Liver (tissue), 9 donors: Measurements from ENCODE around the gene MAST2. TPM values are rescaled to one million over a fixed set of nuclear protein-coding genes. Genes with fewer than 3 reads are reported as not detected.

Experiments used
- DNase-seq: peaks from one replicate; pipeline ENCODE4 v3.0.0-alpha.2; 2017; ENCODE audit warnings: low spot score
- H3K27ac ChIP-seq, 2 donors: one replicate each; pipeline ENCODE4 v1.7.0; 2013; ENCODE audit warnings: inconsistent platforms in 2 of 2, low read length in 2 of 2, control low read depth in 1 of 2, low read depth in 1 of 2, mild to moderate bottlenecking in 1 of 2
- H3K27me3 ChIP-seq, 4 donors: one replicate each; pipeline versions ENCODE4 v1.6.1 to v1.7.0; 2013; ENCODE audit warnings: low read length in 3 of 4, inconsistent platforms in 1 of 4, mild to moderate bottlenecking in 1 of 4, moderate library complexity in 1 of 4; ENCODE audit not compliant: control insufficient read depth in 4 of 4, insufficient read depth in 4 of 4
- H3K36me3 ChIP-seq, 4 donors: one replicate each; pipeline versions ENCODE4 v1.6.1 to v1.7.0; 2013; ENCODE audit warnings: low read length in 3 of 4, mild to moderate bottlenecking in 3 of 4, low read depth in 1 of 4, moderate library complexity in 1 of 4; ENCODE audit not compliant: control insufficient read depth in 4 of 4, insufficient read depth in 3 of 4
- H3K4me1 ChIP-seq, 4 donors: one replicate each; pipeline versions ENCODE4 v1.6.1 to v1.7.0; 2013; ENCODE audit warnings: low read length in 3 of 4, mild to moderate bottlenecking in 3 of 4, moderate library complexity in 1 of 4; ENCODE audit not compliant: control insufficient read depth in 4 of 4, insufficient read depth in 4 of 4
- H3K4me3 ChIP-seq, 3 donors: one replicate each; pipeline versions ENCODE4 v1.6.1 to v1.7.0; 2013; ENCODE audit warnings: low read length in 3 of 3, control low read depth in 1 of 3, low read depth in 1 of 3, mild to moderate bottlenecking in 1 of 3
- H3K9ac ChIP-seq, 2 donors: one replicate each; pipeline ENCODE4 v1.7.0; 2013; ENCODE audit warnings: low read length in 2 of 2, mild to moderate bottlenecking in 2 of 2, moderate library complexity in 2 of 2, control low read depth in 1 of 2, low read depth in 1 of 2
- H3K9me3 ChIP-seq, 4 donors: one replicate each; pipeline versions ENCODE4 v1.6.1 to v1.7.0; 2013; ENCODE audit warnings: low read length in 3 of 4; ENCODE audit not compliant: control insufficient read depth in 4 of 4
- EGR1 ChIP-seq, 2 donors: IDR thresholded peaks; 2 replicates each; pipeline ENCODE4 v1.6.1; 2016 to 2018; ENCODE audit warnings: antibody characterized with exemption in 2 of 2, low read depth in 2 of 2
- FOXA1 ChIP-seq: IDR thresholded peaks from 2 replicates; pipeline ENCODE4 v1.6.1; 2016; ENCODE audit warnings: antibody characterized with exemption
- FOXA2 ChIP-seq: IDR thresholded peaks from 2 replicates; pipeline ENCODE4 v1.6.1; 2016; ENCODE audit warnings: antibody characterized with exemption
- HNF4A ChIP-seq, 2 donors: conservative IDR thresholded peaks; 2 replicates each; pipeline ENCODE4 v1.6.1; 2016; ENCODE audit warnings: antibody characterized with exemption in 2 of 2, mild to moderate bottlenecking in 2 of 2
- HNF4G ChIP-seq: IDR thresholded peaks from 2 replicates; pipeline ENCODE4 v1.6.1; 2016; ENCODE audit warnings: antibody characterized with exemption
- JUND ChIP-seq, 2 donors: IDR thresholded peaks; 2 replicates each; pipeline ENCODE4 v1.6.1; 2016; ENCODE audit warnings: antibody characterized with exemption in 2 of 2
- NR2F2 ChIP-seq: IDR thresholded peaks from 2 replicates; pipeline ENCODE4 v1.6.1; 2016; ENCODE audit warnings: antibody characterized with exemption
- RAD21 ChIP-seq, 2 donors: IDR thresholded peaks; 2 replicates each; pipeline ENCODE4 v1.6.1; 2016; ENCODE audit warnings: antibody characterized with exemption in 2 of 2, mild to moderate bottlenecking in 2 of 2
- RXRA ChIP-seq, 2 donors: IDR thresholded peaks; 2 replicates each; pipeline ENCODE4 v1.6.1; 2017 to 2018; ENCODE audit warnings: antibody characterized with exemption in 2 of 2, mild to moderate bottlenecking in 1 of 2
- SP1 ChIP-seq: IDR thresholded peaks from 2 replicates; pipeline ENCODE4 v1.6.1; 2018; ENCODE audit warnings: antibody characterized with exemption, mild to moderate bottlenecking
- TAF1 ChIP-seq: conservative IDR thresholded peaks from 2 replicates; pipeline ENCODE4 v1.6.1; 2016; ENCODE audit warnings: antibody characterized with exemption, mild to moderate bottlenecking
- YY1 ChIP-seq: IDR thresholded peaks from 2 replicates; pipeline ENCODE4 v1.6.1; 2016; ENCODE audit warnings: antibody characterized with exemption, mild to moderate bottlenecking
- WGBS: extraction: QIAGEN DNeasy Blood & Tissue Kit; methylation state at CpG from one replicate; pipeline ENCODE4 v1.1.7; 2013; 5-methylcytosine and 5-hydroxymethylcytosine counted together
- polyA plus RNA-seq, 2 donors: library from polyadenylated mRNA; stranded (reverse) in 1 of 2; unstranded in 1 of 2; fragments of 200-250 nt in 1 of 2; fragments of >200 nt in 1 of 2; fragmentation: Nextera tagmentation in 1 of 2; extraction: Ambion mirVana in 1 of 2; gene quantifications; one replicate each; pipeline versions ENCODE4 v1.2.1 to v1.2.3, GENCODE V29; 2013 to 2015
- total RNA-seq, 2 donors: library from RNA; depleted of rRNA; stranded (reverse); fragments of >200 nt; gene quantifications; one replicate each; pipeline ENCODE4 v1.2.3, GENCODE V29; 2014
- TF ChIP-seq, protein P1 (sequence below): IDR thresholded peaks from 2 replicates; pipeline ENCODE4 v1.6.1; 2016; ENCODE audit warnings: antibody characterized with exemption
- TF ChIP-seq, protein P2 (sequence below): IDR thresholded peaks from 2 replicates; pipeline ENCODE4 v1.6.1; 2016; ENCODE audit warnings: antibody characterized with exemption, mild to moderate bottlenecking
- TF ChIP-seq, protein P3 (sequence below): IDR thresholded peaks from 2 replicates; pipeline ENCODE4 v1.6.1; 2016; ENCODE audit warnings: antibody characterized with exemption
- donor health status: healthy.
- donor health status: healthy.
- donor health status: healthy.
- donor health status: healthy.
- donor health status: healthy.

The MAST2 gene
- total and polyA plus RNA-seq, 4 donors: 4.8 to 9.6 (median 5.7) TPM

DNA sequence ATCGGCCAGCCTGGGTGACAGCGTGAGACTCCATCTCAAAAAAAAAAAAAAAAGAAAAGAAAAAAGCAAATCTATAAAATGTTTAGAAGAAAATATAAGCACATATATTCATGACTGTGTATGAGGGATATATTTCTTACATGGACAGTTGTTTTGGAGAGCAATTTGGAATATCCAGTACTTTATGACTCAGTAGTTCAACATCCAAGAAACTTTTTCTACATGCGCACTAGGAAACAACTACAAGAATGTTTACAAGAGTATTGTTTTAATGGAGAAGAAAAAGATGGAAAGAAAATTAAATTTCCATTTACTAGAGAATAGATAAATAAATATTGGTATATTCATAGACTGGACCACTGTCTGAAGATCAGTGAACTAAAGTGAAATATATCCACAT, 77.5 kb downstream of the MAST2 start:
- DNase-seq: no peak
- Histone ChIP-seq H3K27ac (no peak overlapping the region), H3K4me3 (no peak overlapping the region), H3K9me3 (no peaks in the 10 kb centered on the region), H3K4me1 (peaks cover 0 to 2% (median under 1%) of the 10 kb centered on the region in 4 donors), H3K36me3 (no peaks in the 10 kb centered on the region), H3K27me3 (no peaks in the 10 kb centered on the region), H3K9ac (no peak overlapping the region)
- TF ChIP-seq FOXA2 (no peak), RAD21 (IDR thresholded peaks at IDR 0.05) (no peak), TAF1 (no peak), JUND (IDR thresholded peaks at IDR 0.05) (no peak), NR2F2 (no peak), RXRA (IDR thresholded peaks at IDR 0.05) (no peak)
- TF ChIP-seq, protein P1, sequence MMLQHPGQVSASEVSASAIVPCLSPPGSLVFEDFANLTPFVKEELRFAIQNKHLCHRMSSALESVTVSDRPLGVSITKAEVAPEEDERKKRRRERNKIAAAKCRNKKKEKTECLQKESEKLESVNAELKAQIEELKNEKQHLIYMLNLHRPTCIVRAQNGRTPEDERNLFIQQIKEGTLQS: no peak
- TF ChIP-seq, protein P2, sequence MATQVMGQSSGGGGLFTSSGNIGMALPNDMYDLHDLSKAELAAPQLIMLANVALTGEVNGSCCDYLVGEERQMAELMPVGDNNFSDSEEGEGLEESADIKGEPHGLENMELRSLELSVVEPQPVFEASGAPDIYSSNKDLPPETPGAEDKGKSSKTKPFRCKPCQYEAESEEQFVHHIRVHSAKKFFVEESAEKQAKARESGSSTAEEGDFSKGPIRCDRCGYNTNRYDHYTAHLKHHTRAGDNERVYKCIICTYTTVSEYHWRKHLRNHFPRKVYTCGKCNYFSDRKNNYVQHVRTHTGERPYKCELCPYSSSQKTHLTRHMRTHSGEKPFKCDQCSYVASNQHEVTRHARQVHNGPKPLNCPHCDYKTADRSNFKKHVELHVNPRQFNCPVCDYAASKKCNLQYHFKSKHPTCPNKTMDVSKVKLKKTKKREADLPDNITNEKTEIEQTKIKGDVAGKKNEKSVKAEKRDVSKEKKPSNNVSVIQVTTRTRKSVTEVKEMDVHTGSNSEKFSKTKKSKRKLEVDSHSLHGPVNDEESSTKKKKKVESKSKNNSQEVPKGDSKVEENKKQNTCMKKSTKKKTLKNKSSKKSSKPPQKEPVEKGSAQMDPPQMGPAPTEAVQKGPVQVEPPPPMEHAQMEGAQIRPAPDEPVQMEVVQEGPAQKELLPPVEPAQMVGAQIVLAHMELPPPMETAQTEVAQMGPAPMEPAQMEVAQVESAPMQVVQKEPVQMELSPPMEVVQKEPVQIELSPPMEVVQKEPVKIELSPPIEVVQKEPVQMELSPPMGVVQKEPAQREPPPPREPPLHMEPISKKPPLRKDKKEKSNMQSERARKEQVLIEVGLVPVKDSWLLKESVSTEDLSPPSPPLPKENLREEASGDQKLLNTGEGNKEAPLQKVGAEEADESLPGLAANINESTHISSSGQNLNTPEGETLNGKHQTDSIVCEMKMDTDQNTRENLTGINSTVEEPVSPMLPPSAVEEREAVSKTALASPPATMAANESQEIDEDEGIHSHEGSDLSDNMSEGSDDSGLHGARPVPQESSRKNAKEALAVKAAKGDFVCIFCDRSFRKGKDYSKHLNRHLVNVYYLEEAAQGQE: no peak
- 99% methylated on average over 3 of the region's 3 CpGs for WGBS

DNA sequence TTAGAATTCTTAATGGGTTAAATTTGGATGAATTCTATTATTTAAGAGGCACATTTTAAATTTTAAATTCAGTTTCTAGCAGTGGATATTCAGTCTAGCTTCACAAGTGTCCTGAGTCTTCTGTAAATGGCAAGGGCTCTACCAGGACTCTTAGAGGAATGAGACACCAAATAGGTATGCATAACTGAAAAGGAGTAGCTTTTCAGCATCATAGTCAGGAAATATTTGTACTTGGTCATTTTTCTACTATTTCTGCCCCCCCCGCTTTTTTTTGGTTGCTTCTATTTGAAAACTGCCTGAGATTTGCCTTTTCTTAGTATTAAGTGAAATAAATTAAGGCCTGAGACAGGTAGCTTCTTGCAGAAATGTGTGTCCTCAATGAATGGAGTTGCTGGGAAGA, 80.2 kb downstream of the MAST2 start:
- TF ChIP-seq NR2F2 (no peak), RAD21 (IDR thresholded peaks at IDR 0.05) (no peak), SP1 (no peak), FOXA1 (no peak), RXRA (IDR thresholded peaks at IDR 0.05) (no peak), TAF1 (no peak), YY1 (no peak), EGR1 (IDR thresholded peaks at IDR 0.05; ENCODE audit: low read depth in 2 of 2) (no peak), HNF4A (conservative IDR thresholded peaks at IDR 0.05) (no peak), JUND (IDR thresholded peaks at IDR 0.05) (no peak), FOXA2 (no peak), HNF4G (no peak)
- TF ChIP-seq, protein P2: no peak
- TF ChIP-seq, protein P3, sequence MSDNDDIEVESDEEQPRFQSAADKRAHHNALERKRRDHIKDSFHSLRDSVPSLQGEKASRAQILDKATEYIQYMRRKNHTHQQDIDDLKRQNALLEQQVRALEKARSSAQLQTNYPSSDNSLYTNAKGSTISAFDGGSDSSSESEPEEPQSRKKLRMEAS: no peak
- TF ChIP-seq, protein P1: no peak
- Histone ChIP-seq H3K9ac (no peak overlapping the region), H3K27ac (no peak overlapping the region), H3K4me1 (peaks cover 0 to 2% (median 0%) of the 10 kb centered on the region in 4 donors), H3K9me3 (no peaks in the 10 kb centered on the region), H3K27me3 (no peaks in the 10 kb centered on the region), H3K4me3 (no peak overlapping the region), H3K36me3 (no peaks in the 10 kb centered on the region)
- 43% methylated on average over 1 of the region's 1 CpG for WGBS
- no peak for DNase-seq
